GM12873 (cell line): ENCODE measurements around the gene ADAMTS15.

Source experiments
- TF ChIP-seq, protein P1 (sequence below): IDR thresholded peaks from 2 replicates; pipeline ENCODE4 v1.5.1; 2012; ENCODE audit warnings: low read depth, mild to moderate bottlenecking, moderate library complexity, low read length, control low read depth; ENCODE audit not compliant: insufficient read depth; ENCODE audit errors: missing control alignments

The ADAMTS15 gene

DNA sequence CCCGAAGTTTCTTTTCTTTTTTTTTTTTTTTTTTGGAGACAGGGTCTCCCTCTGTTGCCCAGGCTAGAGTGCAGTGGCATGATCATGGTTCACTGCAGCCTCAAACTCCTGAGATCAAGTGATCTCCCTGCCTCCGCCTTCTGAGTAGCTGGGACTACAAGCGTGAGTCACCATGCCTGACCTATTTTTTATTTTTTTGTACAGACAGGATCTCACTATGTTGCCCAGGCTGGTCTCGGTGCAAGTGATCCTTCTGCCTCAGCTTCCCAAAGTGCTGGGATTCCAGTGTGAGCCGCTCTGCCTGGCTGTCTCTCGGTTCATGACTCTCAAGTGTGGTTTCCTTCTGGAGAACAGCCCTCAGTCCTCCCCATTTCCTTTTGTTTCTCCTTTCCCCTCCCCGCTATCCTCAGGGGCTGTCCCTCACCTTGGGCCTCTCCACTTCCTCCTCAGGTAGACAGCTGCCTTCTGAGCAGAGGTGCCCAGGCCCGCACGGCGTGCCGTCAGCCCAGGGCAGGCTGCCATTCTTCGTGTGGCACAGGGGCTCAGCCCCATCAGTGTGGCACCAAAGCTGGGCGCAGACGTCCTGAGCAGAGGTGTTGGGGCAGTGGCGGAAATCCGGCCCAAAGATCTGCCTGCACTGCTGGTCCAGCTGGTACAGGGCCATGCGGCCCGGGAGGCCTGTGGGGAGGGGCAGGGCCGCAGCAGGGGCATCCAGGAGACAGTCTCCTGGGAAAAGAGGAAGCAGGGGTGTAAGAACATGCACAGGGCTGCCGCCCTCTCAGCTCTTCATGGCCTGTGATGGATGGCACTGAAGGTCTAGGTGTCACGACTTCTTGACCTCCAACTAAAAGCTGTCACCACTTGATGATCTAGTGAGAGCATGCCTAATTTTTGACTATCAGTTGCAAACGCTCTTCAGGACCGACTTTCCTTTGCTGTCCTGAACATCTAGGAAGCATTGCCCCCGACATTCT, 34.1 kb upstream of the ADAMTS15 start:
- TF ChIP-seq, protein P1, sequence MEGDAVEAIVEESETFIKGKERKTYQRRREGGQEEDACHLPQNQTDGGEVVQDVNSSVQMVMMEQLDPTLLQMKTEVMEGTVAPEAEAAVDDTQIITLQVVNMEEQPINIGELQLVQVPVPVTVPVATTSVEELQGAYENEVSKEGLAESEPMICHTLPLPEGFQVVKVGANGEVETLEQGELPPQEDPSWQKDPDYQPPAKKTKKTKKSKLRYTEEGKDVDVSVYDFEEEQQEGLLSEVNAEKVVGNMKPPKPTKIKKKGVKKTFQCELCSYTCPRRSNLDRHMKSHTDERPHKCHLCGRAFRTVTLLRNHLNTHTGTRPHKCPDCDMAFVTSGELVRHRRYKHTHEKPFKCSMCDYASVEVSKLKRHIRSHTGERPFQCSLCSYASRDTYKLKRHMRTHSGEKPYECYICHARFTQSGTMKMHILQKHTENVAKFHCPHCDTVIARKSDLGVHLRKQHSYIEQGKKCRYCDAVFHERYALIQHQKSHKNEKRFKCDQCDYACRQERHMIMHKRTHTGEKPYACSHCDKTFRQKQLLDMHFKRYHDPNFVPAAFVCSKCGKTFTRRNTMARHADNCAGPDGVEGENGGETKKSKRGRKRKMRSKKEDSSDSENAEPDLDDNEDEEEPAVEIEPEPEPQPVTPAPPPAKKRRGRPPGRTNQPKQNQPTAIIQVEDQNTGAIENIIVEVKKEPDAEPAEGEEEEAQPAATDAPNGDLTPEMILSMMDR = no peak

DNA sequence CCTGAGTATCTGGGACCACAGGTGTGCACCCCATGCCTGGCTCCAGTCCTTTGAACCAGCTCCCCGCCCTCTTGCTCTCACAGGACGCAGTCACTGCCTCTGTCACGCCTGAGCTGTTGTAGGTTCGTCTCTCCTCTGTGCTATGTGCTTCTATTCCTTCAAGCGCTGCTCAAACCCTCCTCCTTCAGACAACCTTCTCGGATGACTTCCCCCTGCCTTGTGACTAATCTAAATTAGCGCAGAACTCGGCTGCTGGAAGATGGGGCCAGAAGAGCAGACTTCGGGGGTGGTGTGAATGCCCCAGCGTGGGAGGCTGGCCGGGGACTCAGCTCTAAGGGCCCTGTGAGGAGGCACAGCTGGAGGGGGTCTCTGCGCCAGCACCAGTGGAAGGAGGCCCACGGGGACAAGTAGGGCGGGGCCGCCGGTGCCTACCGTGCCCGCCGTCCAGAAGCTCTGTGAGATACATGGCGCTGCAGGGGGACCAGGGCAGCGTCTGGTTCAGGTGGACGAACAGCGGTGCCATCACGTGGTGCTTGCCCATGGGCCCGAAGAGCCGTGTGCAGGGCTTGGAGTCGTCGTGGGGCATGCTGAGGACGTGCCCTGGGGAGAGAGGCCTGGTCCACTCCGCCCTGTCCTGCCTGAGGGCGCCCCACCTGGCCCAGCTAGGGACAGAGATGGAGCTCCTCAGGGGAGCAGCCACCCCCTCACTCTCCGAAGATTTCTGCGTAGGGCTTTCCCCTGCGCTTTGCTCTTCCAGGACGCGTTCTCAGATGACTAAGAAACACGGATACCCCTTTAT, 32.5 kb upstream of the ADAMTS15 start:
- TF ChIP-seq, protein P1 = no peak

DNA sequence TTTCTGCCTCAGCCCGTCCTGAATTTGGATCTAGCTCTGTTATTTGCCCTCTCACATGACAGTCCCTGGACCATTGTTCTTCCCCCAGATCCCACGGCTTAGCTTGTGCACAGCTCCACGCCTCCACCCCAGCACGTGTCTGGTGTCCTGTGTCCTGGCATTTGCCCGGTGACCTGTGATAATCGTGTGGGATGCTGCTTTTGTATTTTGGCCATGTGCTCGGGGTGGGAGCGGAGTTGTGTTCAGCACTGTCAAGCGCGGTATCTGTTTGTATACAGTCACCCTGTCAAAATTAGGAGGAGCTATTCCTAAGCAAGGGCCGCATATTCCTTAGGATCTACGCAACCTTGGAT, 31.9 kb upstream of the ADAMTS15 start:
- TF ChIP-seq, protein P1 = no peak

DNA sequence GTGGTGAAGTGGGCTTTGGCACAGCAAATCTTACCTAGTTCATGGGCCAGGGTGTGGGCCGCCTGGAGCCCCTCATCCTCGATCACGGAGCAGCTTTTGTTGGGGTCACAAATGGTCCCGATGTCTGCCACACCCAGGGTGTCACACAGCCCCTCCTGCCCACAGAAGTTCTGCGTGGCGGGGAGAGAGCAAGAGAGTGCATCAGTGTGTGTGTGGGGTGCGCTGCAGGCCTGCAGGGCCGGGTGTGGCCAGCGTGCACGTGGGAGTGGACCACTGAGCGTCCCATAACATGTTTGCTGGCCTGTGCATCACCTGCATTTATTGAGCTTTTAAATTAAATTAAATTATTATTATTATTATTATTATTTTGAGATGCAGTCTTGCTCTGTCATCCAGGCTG, 31.5 kb upstream of the ADAMTS15 start:
- TF ChIP-seq, protein P1 = no peak

DNA sequence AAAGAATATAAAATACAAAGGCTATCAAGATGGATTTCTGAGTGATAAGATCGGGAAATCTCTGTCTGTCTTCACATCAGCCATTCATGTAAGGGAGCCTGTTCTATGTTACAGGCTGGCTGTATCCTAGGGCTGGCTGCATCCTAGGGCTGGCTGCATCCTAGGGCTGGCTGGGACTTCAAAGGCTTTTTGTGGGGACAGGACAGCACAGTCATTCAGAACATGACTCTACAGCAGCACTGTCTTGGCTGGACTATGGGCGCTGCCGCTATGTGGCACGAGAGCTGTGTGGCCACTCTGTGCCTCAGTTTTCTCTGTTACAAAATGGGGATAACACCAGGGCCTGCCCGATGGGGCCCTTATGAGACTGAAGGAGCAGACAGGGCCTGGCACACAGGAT, 30.2 kb upstream of the ADAMTS15 start:
- TF ChIP-seq, protein P1 = no peak

DNA sequence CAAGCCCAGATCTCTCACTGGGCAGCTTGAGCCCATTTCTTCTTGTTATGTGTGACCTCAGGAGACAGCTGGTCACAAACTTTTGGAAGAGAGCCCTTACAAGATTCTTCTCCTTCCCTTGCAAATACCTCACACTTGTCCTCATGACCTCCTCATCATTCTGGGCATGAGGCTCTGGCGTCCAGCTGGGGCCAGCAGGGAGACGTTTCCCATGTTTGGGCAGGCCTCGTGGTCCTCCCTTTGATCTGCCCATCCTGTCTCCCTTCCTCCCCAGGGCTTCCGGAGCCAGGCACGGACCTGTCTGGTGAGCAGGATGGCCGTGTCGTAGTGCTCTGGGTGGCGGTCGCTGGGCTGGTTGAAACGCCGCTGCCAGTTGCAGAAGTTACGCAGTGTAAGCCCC, 29.7 kb upstream of the ADAMTS15 start:
- TF ChIP-seq, protein P1 = no peak

DNA sequence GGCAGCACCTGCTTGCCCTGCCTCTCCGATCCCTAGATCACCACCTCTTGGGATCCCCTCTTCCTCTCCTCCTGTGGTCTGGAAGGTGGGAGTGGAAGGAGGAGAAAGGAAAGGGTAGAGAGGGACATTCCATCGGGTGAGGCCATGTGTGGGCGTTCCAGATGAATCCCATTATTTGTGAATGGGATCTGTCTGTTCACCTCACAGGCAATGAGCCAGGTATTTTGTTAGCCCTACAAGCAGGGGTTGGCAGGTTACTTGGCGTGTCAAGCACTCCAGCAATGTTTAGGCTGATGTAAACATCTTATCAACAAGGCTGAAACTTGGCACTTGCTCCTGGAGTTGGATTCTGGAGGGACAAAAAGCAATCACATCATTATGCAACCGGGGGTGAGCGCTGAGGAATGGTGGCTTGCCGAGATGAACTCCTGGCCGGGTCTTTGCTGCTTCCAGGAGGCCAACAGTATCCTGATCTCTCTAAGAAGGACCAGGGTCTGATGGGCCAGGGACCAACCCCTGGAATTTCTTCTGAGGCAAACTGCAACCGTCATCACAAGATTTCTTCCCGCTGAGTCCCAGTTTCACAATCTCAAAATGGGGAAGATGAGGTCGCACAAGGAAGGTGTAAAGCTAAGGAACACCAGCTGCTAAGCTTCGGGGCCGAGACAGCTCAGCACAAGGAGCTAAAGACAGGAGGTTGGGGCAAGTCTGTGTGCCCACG, 27.8 kb upstream of the ADAMTS15 start:
- TF ChIP-seq, protein P1 = no peak
